ENCODE results near the gene GOLPH3L. TPM values are rescaled to one million over a fixed set of nuclear protein-coding genes. Genes with fewer than 3 reads are reported as not detected.

GOLPH3L gene
- total and polyA plus RNA-seq, 8 donors: 28.1 to 41.7 (median 38.7) TPM

DNA sequence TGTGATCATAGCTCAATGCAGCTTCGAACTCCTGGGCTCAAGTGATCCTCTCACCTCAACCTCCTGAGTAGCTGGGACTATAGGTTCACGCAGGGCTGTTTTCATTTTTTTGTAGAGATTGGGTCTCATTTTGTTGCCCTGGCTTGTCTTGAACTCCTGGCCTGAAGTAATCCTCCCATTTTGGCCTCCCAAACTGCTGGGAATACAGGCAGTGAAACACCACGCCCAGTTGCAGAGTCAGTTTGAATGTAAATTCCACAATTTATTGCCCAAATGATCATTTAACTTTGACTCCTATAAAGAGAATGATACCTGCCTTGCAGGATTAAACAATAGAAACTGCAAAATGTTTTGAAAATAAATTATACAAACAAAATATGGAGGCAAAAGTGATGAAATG, 10.7 kb downstream of the GOLPH3L start:
- TF ChIP-seq, protein P1, sequence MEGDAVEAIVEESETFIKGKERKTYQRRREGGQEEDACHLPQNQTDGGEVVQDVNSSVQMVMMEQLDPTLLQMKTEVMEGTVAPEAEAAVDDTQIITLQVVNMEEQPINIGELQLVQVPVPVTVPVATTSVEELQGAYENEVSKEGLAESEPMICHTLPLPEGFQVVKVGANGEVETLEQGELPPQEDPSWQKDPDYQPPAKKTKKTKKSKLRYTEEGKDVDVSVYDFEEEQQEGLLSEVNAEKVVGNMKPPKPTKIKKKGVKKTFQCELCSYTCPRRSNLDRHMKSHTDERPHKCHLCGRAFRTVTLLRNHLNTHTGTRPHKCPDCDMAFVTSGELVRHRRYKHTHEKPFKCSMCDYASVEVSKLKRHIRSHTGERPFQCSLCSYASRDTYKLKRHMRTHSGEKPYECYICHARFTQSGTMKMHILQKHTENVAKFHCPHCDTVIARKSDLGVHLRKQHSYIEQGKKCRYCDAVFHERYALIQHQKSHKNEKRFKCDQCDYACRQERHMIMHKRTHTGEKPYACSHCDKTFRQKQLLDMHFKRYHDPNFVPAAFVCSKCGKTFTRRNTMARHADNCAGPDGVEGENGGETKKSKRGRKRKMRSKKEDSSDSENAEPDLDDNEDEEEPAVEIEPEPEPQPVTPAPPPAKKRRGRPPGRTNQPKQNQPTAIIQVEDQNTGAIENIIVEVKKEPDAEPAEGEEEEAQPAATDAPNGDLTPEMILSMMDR (IDR thresholded peaks at IDR 0.05): no peak
- Histone ChIP-seq H3K4me1 (no peaks in the 10 kb centered on the region), H3K4me3 (no peak overlapping the region), H3K27ac (no peak overlapping the region), H3K36me3 (peaks cover 0 to 22% of the 10 kb centered on the region in 2 donors), H3K9me3 (no peaks in the 10 kb centered on the region), H3K27me3 (no peaks in the 10 kb centered on the region)
- no peak for ATAC-seq
- DNase-seq: no peak
- intact Hi-C loops (cut with DNase I): no loop called here

DNA sequence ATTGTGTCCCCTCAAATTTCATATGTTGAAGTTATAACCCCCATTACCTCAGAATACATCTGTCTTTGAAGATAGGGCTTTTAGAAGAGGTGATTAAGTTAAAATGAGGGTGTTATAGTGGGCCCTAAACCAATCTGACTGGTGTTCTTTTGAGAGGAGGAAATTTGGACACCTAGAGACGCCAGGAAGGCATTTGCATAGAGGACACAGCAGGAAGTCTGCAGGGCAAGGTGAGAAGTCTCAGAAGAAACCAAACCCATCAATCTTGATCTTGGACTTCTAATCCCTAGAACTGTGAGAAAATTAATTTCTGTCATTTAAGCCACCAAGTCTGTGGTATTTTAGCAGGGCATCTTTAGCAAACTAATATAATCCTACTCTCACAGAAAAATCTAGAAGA, 13.0 kb downstream of the GOLPH3L start:
- H3K36me3 ChIP-seq: peaks cover 0 to 19% of the 10 kb centered on the region in 2 donors
- H3K9me3 ChIP-seq: no peaks in the 10 kb centered on the region
- no peaks in the 10 kb centered on the region for H3K4me1 ChIP-seq
- ATAC-seq: no peak
- TF ChIP-seq, protein P1 (IDR thresholded peaks at IDR 0.05): no peak
- no peak overlapping the region for H3K27ac ChIP-seq
- no peaks in the 10 kb centered on the region for H3K27me3 ChIP-seq
- no peak for DNase-seq
- intact Hi-C loops (cut with DNase I): no loop called here
- no peak overlapping the region for H3K4me3 ChIP-seq

DNA sequence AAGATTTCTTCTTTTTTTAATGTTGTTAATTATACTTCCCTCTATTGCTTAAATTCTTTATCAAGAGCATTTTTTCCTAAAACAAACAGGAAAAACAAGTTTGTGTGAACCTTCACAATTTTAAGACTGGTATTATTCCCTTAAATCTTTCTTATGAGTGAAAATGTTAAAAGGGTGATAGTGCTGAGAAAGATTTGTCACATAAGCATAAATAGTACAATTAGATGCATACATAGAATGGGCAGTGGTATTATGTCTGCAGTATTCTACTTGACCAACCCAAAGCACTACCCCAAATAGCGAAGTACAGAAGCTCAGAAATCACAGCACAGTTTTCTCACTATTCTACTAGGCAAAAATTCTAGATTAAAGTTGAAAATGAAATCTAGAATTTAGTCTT, 18.0 kb downstream of the GOLPH3L start:
- H3K4me3 ChIP-seq: no peak overlapping the region
- DNase-seq: no peak
- peaks cover 0 to 3% of the 10 kb centered on the region in 2 donors for H3K36me3 ChIP-seq
- no peaks in the 10 kb centered on the region for H3K27me3 ChIP-seq
- TF ChIP-seq, protein P1 (IDR thresholded peaks at IDR 0.05): no peak
- no peak overlapping the region for H3K27ac ChIP-seq
- ATAC-seq: no peak
- H3K4me1 ChIP-seq: no peaks in the 10 kb centered on the region
- intact Hi-C loops (cut with DNase I): no loop called here
- H3K9me3 ChIP-seq: no peaks in the 10 kb centered on the region

DNA sequence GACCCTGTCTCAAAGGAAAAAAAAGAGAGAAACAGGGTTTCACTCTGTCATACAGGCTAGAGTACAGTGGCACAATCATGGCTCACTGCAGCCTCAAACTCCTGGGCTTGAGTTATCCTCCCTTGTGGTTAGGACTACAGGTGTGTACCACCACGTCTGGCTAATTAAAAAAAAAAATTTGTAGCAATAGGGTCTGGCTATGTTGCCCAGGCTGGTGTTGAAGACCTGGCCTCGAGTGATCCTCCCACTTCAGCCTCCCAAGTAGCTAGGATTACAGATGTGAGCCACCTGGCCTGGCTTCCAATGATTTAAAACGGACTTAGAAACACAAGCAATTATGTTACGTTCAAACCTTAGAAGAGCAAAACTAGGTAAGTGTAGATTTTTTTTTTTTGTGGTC, 22.1 kb downstream of the GOLPH3L start:
- H3K9me3 ChIP-seq: no peaks in the 10 kb centered on the region
- H3K4me3 ChIP-seq: no peak overlapping the region
- H3K27ac ChIP-seq: no peak overlapping the region
- H3K4me1 ChIP-seq: no peaks in the 10 kb centered on the region
- no peak for DNase-seq
- TF ChIP-seq, protein P1 (IDR thresholded peaks at IDR 0.05): no peak
- ATAC-seq: no peak
- no peaks in the 10 kb centered on the region for H3K27me3 ChIP-seq
- intact Hi-C loops (cut with DNase I): no loop called here
- no peaks in the 10 kb centered on the region for H3K36me3 ChIP-seq

DNA sequence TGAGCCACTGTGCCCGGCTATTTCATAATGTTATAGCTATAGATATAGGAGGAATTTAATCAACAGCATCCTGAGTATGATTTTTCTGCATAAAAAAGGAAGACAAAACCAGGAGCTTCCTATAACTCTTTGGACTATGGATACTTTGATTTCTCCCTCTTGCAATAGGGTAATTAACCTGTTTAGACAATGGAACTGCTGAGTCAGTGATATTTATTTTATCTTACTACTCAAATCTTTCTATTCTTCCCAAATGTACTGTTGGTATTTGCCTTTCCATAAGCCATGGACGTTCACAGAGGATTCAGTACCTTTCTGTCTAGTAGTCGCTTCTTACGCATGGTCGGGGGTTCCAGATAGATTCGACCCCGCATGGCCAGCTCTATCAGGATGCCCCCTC, 33.6 kb downstream of the GOLPH3L start:
- ATAC-seq (no peak), DNase-seq (no peak)
- intact Hi-C loops (cut with DNase I): no loop called here
- H3K4me3 ChIP-seq: no peak overlapping the region
- no peak overlapping the region for H3K27ac ChIP-seq
- peaks cover 0 to 46% of the 10 kb centered on the region in 2 donors for H3K36me3 ChIP-seq
- TF ChIP-seq, protein P1 (IDR thresholded peaks at IDR 0.05): no peak
- H3K4me1 ChIP-seq: no peaks in the 10 kb centered on the region
- no peaks in the 10 kb centered on the region for H3K27me3 ChIP-seq
- no peaks in the 10 kb centered on the region for H3K9me3 ChIP-seq

Measured in left lung (tissue), 10 donors.